Measurements from ENCODE around the gene FCGR3B.
"Not testable (repeated sequence)": the region's sequence is repeated elsewhere in the genome, so short reads cannot be mapped to it uniquely, and the experiment has no call there.

DNA sequence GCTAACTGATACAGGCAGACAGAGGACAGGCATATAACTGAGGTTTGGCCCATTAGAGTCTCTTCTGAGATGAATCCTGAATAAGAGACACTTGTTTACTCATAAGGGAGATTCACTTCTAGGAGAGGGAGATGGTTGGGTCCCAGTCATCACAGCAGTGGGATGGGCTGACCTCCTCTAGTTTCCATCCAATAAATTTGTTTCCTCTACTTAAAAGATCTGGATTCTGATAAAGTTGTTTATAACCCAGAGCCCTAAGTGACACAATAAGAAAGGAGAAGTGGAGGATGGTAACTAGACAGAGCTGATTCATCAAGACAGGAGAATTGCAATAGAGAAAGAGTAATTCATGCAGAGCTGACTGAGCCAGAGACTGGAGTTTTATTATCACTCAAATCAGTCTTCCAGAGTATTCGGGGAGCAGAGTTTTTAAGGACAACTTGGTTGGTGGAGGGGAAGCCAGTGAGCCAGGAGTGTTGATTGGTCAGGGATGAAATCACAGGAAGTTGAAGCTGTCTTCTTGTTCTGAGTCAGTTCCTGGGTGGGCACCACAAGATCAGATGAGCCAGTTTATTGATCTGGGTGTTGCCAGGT, 5.3 kb upstream of the FCGR3B start:
- TF ChIP-seq CTCF (IDR thresholded peaks at IDR 0.05; ENCODE audit: low read length); EZH2 (IDR thresholded peaks at IDR 0.05; ENCODE audit: borderline replicate concordance, low read length): not testable (repeated sequence)
